Embryonic facial prominence (tissue), 1 donor: ENCODE results near the gene TXNRD2.

ENCODE experiments used
- DNase-seq: peaks from one replicate; pipeline ENCODE4 v3.0.0-alpha.2; 2016; ENCODE audit errors: extremely low spot score

Gene TXNRD2

GRCh38 chr22:19876941-19877625, 64.5 kb downstream of the TXNRD2 start:
- DNase-seq, result no peak

GRCh38 chr22:19876314-19876940, 65.2 kb downstream of the TXNRD2 start:
- DNase-seq, result no peak

GRCh38 chr22:19875531-19876313, 65.9 kb downstream of the TXNRD2 start:
- no peak for DNase-seq

GRCh38 chr22:19875061-19875530, 66.5 kb downstream of the TXNRD2 start:
- DNase-seq, result no peak

GRCh38 chr22:19874307-19875060, 67.1 kb downstream of the TXNRD2 start:
- no peak for DNase-seq

- no peak for DNase-seq
These were observed 67.7 kb downstream of the TXNRD2 start for GRCh38 chr22:19873960-19874306.

- no peak for DNase-seq
These were observed 68.3 kb downstream of the TXNRD2 start for GRCh38 chr22:19873138-19873959.

GRCh38 chr22:19872779-19873137, 68.9 kb downstream of the TXNRD2 start:
- DNase-seq, result no peak

- no peak for DNase-seq
These were observed 69.5 kb downstream of the TXNRD2 start for GRCh38 chr22:19871845-19872778.

GRCh38 chr22:19871023-19871844, 70.4 kb downstream of the TXNRD2 start:
- DNase-seq, result no peak

GRCh38 chr22:19870153-19871022, 71.2 kb downstream of the TXNRD2 start:
- DNase-seq, result no peak

GRCh38 chr22:19869497-19870152, 72.0 kb downstream of the TXNRD2 start:
- DNase-seq, result no peak

- DNase-seq, result no peak
These were observed 72.7 kb downstream of the TXNRD2 start for GRCh38 chr22:19868773-19869471.

- DNase-seq, result no peak
These were observed 73.3 kb downstream of the TXNRD2 start for GRCh38 chr22:19868333-19868732.

- DNase-seq, result no peak
These were observed 74.0 kb downstream of the TXNRD2 start for GRCh38 chr22:19867617-19868016.

- DNase-seq, result no peak
These were observed 75.0 kb downstream of the TXNRD2 start for GRCh38 chr22:19866665-19867009.

GRCh38 chr22:19865141-19865829, 76.3 kb downstream of the TXNRD2 start:
- no peak for DNase-seq
